Subcutaneous abdominal adipose tissue (tissue), 5 donors: ENCODE data around the gene SH3PXD2A.

Source experiments
- H3K27ac ChIP-seq: one replicate; pipeline ENCODE4 v1.7.0; 2013; ENCODE audit warnings: low read depth, mild to moderate bottlenecking, inconsistent platforms, low read length, moderate library complexity
- H3K27me3 ChIP-seq, 5 donors: one replicate each; pipeline ENCODE4 v1.7.0; 2013; ENCODE audit warnings: low read length in 5 of 5, inconsistent platforms in 1 of 5; ENCODE audit not compliant: control insufficient read depth in 5 of 5, insufficient read depth in 4 of 5
- H3K36me3 ChIP-seq, 5 donors: one replicate each; pipeline ENCODE4 v1.7.0; 2013; ENCODE audit warnings: low read length in 5 of 5; ENCODE audit not compliant: control insufficient read depth in 5 of 5, insufficient read depth in 5 of 5
- H3K4me1 ChIP-seq, 5 donors: one replicate each; pipeline ENCODE4 v1.7.0; 2013; ENCODE audit warnings: low read length in 5 of 5, mild to moderate bottlenecking in 3 of 5, moderate library complexity in 1 of 5; ENCODE audit not compliant: control insufficient read depth in 5 of 5, insufficient read depth in 5 of 5
- H3K4me3 ChIP-seq, 5 donors: one replicate each; pipeline ENCODE4 v1.7.0; 2013; ENCODE audit warnings: low read length in 5 of 5, low read depth in 1 of 5
- H3K9ac ChIP-seq, 5 donors: one replicate each; pipeline ENCODE4 v1.7.0; 2013; ENCODE audit warnings: low read length in 5 of 5, mild to moderate bottlenecking in 4 of 5, moderate library complexity in 3 of 5
- H3K9me3 ChIP-seq, 5 donors: one replicate each; pipeline ENCODE4 v1.7.0; 2013; ENCODE audit warnings: low read length in 5 of 5; ENCODE audit not compliant: control insufficient read depth in 5 of 5
- donor health status: healthy.
- donor health status: healthy.
- donor health status: healthy.
- donor health status: healthy.
- donor health status: healthy.

SH3PXD2A gene

GRCh38 chr10:103799341-103799740 lies 56.0 kb downstream of the SH3PXD2A start:
- H3K4me1 ChIP-seq = peaks cover 0 to 9% (median 3%) of the 10 kb centered on the region in 5 donors
- peaks cover 0 to 28% (median 6%) of the 10 kb centered on the region in 5 donors for H3K36me3 ChIP-seq
- no peak overlapping the region for H3K27ac ChIP-seq
- no peak overlapping the region for H3K4me3 ChIP-seq
- H3K9ac ChIP-seq = no peak overlapping the region
- H3K9me3 ChIP-seq = peaks cover 0 to 3% (median 0%) of the 10 kb centered on the region in 5 donors
- no peaks in the 10 kb centered on the region for H3K27me3 ChIP-seq

GRCh38 chr10:103798511-103798910 lies 56.9 kb downstream of the SH3PXD2A start:
- H3K9ac ChIP-seq = no peak overlapping the region
- H3K27ac ChIP-seq = no peak overlapping the region
- peaks cover 0 to 13% (median 8%) of the 10 kb centered on the region in 5 donors for H3K4me1 ChIP-seq
- H3K9me3 ChIP-seq = peaks cover 0 to 3% (median 0%) of the 10 kb centered on the region in 5 donors
- peaks cover 0 to 28% (median 6%) of the 10 kb centered on the region in 5 donors for H3K36me3 ChIP-seq
- no peaks in the 10 kb centered on the region for H3K27me3 ChIP-seq
- H3K4me3 ChIP-seq = no peak overlapping the region

GRCh38 chr10:103797857-103798256 lies 57.5 kb downstream of the SH3PXD2A start:
- Histone ChIP-seq H3K4me1 (peaks cover 0 to 13% (median 8%) of the 10 kb centered on the region in 5 donors), H3K27me3 (no peaks in the 10 kb centered on the region), H3K4me3 (no peak overlapping the region)

GRCh38 chr10:103795634-103796270 lies 59.6 kb downstream of the SH3PXD2A start:
- no peaks in the 10 kb centered on the region for H3K27me3 ChIP-seq
- peaks cover 0 to 27% (median 6%) of the 10 kb centered on the region in 5 donors for H3K36me3 ChIP-seq
- peaks cover 0 to 3% (median 0%) of the 10 kb centered on the region in 5 donors for H3K9me3 ChIP-seq
- H3K9ac ChIP-seq = no peak overlapping the region
- H3K4me1 ChIP-seq = peaks cover 0 to 13% (median 8%) of the 10 kb centered on the region in 5 donors
- no peak overlapping the region for H3K27ac ChIP-seq
- no peak overlapping the region for H3K4me3 ChIP-seq

More at GRCh38 chr10:103797857-103798256, 57.5 kb downstream of the SH3PXD2A start:
- no peak overlapping the region for H3K9ac ChIP-seq
- no peak overlapping the region for H3K27ac ChIP-seq
- peaks cover 0 to 28% (median 6%) of the 10 kb centered on the region in 5 donors for H3K36me3 ChIP-seq
- peaks cover 0 to 3% (median 0%) of the 10 kb centered on the region in 5 donors for H3K9me3 ChIP-seq

GRCh38 chr10:103794996-103795395 lies 60.4 kb downstream of the SH3PXD2A start:
- Histone ChIP-seq H3K27ac (no peak overlapping the region), H3K4me1 (peaks cover 0 to 13% (median 8%) of the 10 kb centered on the region in 5 donors), H3K9ac (no peak overlapping the region), H3K27me3 (no peaks in the 10 kb centered on the region), H3K4me3 (no peak overlapping the region), H3K36me3 (peaks cover 0 to 22% (median 6%) of the 10 kb centered on the region in 5 donors), H3K9me3 (peaks cover 0 to 3% (median 0%) of the 10 kb centered on the region in 5 donors)

- peaks cover 0 to 17% (median 12%) of the 10 kb centered on the region in 5 donors for H3K4me1 ChIP-seq
- no peak overlapping the region for H3K9ac ChIP-seq
- H3K4me3 ChIP-seq = no peak overlapping the region
- H3K27me3 ChIP-seq = peaks cover 0 to 1% (median 0%) of the 10 kb centered on the region in 5 donors
- no peak overlapping the region for H3K27ac ChIP-seq
- H3K36me3 ChIP-seq = peaks cover 0 to 16% (median 5%) of the 10 kb centered on the region in 5 donors
- peaks cover 0 to under 1% (median 0%) of the 10 kb centered on the region in 5 donors for H3K9me3 ChIP-seq
Observed at GRCh38 chr10:103793920-103794883, 61.2 kb downstream of the SH3PXD2A start.

GRCh38 chr10:103793429-103793828 lies 61.9 kb downstream of the SH3PXD2A start:
- no peak overlapping the region for H3K27ac ChIP-seq
- peaks cover 0 to 17% (median 12%) of the 10 kb centered on the region in 5 donors for H3K4me1 ChIP-seq
- no peak overlapping the region for H3K9ac ChIP-seq

GRCh38 chr10:103792547-103792946 lies 62.8 kb downstream of the SH3PXD2A start:
- H3K36me3 ChIP-seq = peaks cover 0 to 4% (median 0%) of the 10 kb centered on the region in 5 donors
- H3K9me3 ChIP-seq = no peaks in the 10 kb centered on the region
- no peak overlapping the region for H3K27ac ChIP-seq
- H3K4me3 ChIP-seq = no peak overlapping the region
- peaks cover 0 to 17% (median 12%) of the 10 kb centered on the region in 5 donors for H3K4me1 ChIP-seq
- peaks cover 0 to 5% (median 0%) of the 10 kb centered on the region in 5 donors for H3K27me3 ChIP-seq
- no peak overlapping the region for H3K9ac ChIP-seq

More at GRCh38 chr10:103793429-103793828, 61.9 kb downstream of the SH3PXD2A start:
- no peaks in the 10 kb centered on the region for H3K9me3 ChIP-seq
- no peak overlapping the region for H3K4me3 ChIP-seq
- peaks cover 0 to 9% (median 3%) of the 10 kb centered on the region in 5 donors for H3K36me3 ChIP-seq
- peaks cover 0 to 4% (median 0%) of the 10 kb centered on the region in 5 donors for H3K27me3 ChIP-seq

GRCh38 chr10:103791858-103792257 lies 63.5 kb downstream of the SH3PXD2A start:
- Histone ChIP-seq H3K9me3 (no peaks in the 10 kb centered on the region), H3K27ac (no peak overlapping the region), H3K4me1 (peaks cover 0 to 17% (median 12%) of the 10 kb centered on the region in 5 donors), H3K36me3 (peaks cover 0 to 4% (median 0%) of the 10 kb centered on the region in 5 donors), H3K27me3 (peaks cover 0 to 8% (median 0%) of the 10 kb centered on the region in 5 donors), H3K4me3 (no peak overlapping the region), H3K9ac (no peak overlapping the region)
